HCT116 (cell line): ENCODE results near the gene FOXJ1. TPM values are rescaled to one million over a fixed set of nuclear protein-coding genes. Genes with fewer than 3 reads are reported as not detected.

ENCODE experiments used
- ATAC-seq: fragments of 200-7000 bp; cut with Tn5 transposase; 2 replicates; pipeline ENCODE4 v1.9.1; 2020; ENCODE audit warnings: mild to moderate bottlenecking, moderate library complexity
- BruUV-seq: library from RNA; stranded (reverse); fragments of 400-500 nt; replicated peaks from 2 replicates; lab custom pipeline; 2021; lab: Mats Ljungman, UMichigan
- CTCF ChIA-PET: fragments of 300-600 bp; sonication (Branson Sonifier 250); formaldehyde crosslinking; loops from one replicate; lab custom pipeline; 2021; ENCODE audit warnings: antibody characterized with exemption; lab: Charles Lee
- POLR2A ChIA-PET: fragments of 300-600, 350-600 bp; sonication (Branson Sonifier 250); formaldehyde crosslinking; loops from one replicate; lab custom pipeline; 2021; ENCODE audit warnings: antibody characterized with exemption; lab: Charles Lee
- RAD21 ChIA-PET, 2 experiments: fragments of 300-600 bp; sonication (Branson Sonifier 250); formaldehyde crosslinking; loops; one replicate each; lab custom pipeline; 2023; ENCODE audit warnings: low total read pairs in 2 of 2; ENCODE audit not compliant: uncharacterized antibody in 2 of 2, unreplicated experiment in 2 of 2, low non-redundant PET in 1 of 2; lab: Charles Lee
- DNase-seq: peaks from one replicate; pipeline ENCODE4 v3.0.0-alpha.2; 2010; ENCODE audit warnings: low read depth, low spot score
- H2AFZ ChIP-seq: fragments of 200-600 bp; shearing (Covaris generic), sonication (generic); 2 replicates; pipeline ENCODE4 v1.6.1; 2017; ENCODE audit warnings: low read depth, mixed run types, mixed read lengths, antibody characterized with exemption, low read length; ENCODE audit not compliant: poor library complexity, severe bottlenecking
- H3K27ac ChIP-seq: 2 replicates; pipeline ENCODE4 v1.5.1; 2012; ENCODE audit warnings: low read depth, low read length
- H3K27me3 ChIP-seq: fragments of 200-600 bp; sonication (generic); 2 replicates; pipeline ENCODE4 v1.6.1; 2016; ENCODE audit warnings: mixed run types, low read length, mixed read lengths; ENCODE audit not compliant: insufficient read depth
- H3K36me3 ChIP-seq, 2 experiments: fragments of 200-500 bp in 1 of 2; fragments of 200-600 bp in 1 of 2; sonication (Bioruptor generic) in 1 of 2; sonication (generic) in 1 of 2; 2 replicates each; pipeline versions ENCODE4 v1.5.1 to v1.6.1; 2014 to 2016; ENCODE audit warnings: low read length in 2 of 2, inconsistent platforms in 1 of 2, mixed read lengths in 1 of 2, mixed run types in 1 of 2; ENCODE audit not compliant: insufficient read depth in 2 of 2, control insufficient read depth in 1 of 2
- H3K4me1 ChIP-seq, 2 experiments: fragments of 200-600 bp in 1 of 2; sonication (generic) in 1 of 2; 2 replicates each; pipeline versions ENCODE4 v1.5.1 to v1.6.1; 2012 to 2017; ENCODE audit warnings: low read length in 2 of 2, inconsistent platforms in 1 of 2, mild to moderate bottlenecking in 1 of 2, mixed read lengths in 1 of 2, mixed run types in 1 of 2, moderate library complexity in 1 of 2; ENCODE audit not compliant: insufficient read depth in 2 of 2, control insufficient read depth in 1 of 2
- H3K4me2 ChIP-seq: fragments of 200-600 bp; sonication (generic); 2 replicates; pipeline ENCODE4 v1.6.1; 2017; ENCODE audit warnings: mixed run types, low read length, mixed read lengths
- H3K4me3 ChIP-seq, 2 experiments: fragments of 200-600 bp in 1 of 2; sonication (generic) in 1 of 2; replicated peaks in 1 of 2; 2 replicates each; pipeline ENCODE4 v1.5.1; 2011 to 2016; ENCODE audit warnings: low read length in 2 of 2, control low read depth in 1 of 2, low read depth in 1 of 2, mild to moderate bottlenecking in 1 of 2, mixed read lengths in 1 of 2, mixed run types in 1 of 2
- H3K79me2 ChIP-seq: fragments of 200-600 bp; sonication (generic); 2 replicates; pipeline ENCODE4 v1.6.1; 2017; ENCODE audit warnings: mild to moderate bottlenecking, mixed run types, low read length, moderate library complexity, mixed read lengths; ENCODE audit not compliant: insufficient read depth
- H3K9ac ChIP-seq: fragments of 200-600 bp; sonication (generic); 2 replicates; pipeline ENCODE4 v1.6.1; 2016; ENCODE audit warnings: low read length, mixed read lengths
- H3K9me2 ChIP-seq: fragments of 200-600 bp; sonication (generic), shearing (Covaris generic); 2 replicates; pipeline ENCODE4 v1.6.1; 2017; ENCODE audit warnings: mixed run types, mild to moderate bottlenecking, moderate library complexity; ENCODE audit not compliant: insufficient read depth
- H3K9me3 ChIP-seq, 2 experiments: fragments of 200-500 bp in 1 of 2; fragments of 200-600 bp in 1 of 2; sonication (Bioruptor generic) in 1 of 2; sonication (generic) in 1 of 2; 2 replicates each; pipeline ENCODE4 v1.6.1; 2014 to 2017; ENCODE audit warnings: low read length in 2 of 2, mixed read lengths in 2 of 2, inconsistent platforms in 1 of 2, low read depth in 1 of 2, mild to moderate bottlenecking in 1 of 2, mixed run types in 1 of 2, moderate library complexity in 1 of 2; ENCODE audit not compliant: control insufficient read depth in 1 of 2, insufficient read depth in 1 of 2
- H4K20me1 ChIP-seq: fragments of 200-600 bp; sonication (generic), shearing (Covaris generic); 2 replicates; pipeline ENCODE4 v1.6.1; 2017; ENCODE audit warnings: mixed run types, mild to moderate bottlenecking, moderate library complexity; ENCODE audit not compliant: insufficient read depth
- CBX3 ChIP-seq: IDR thresholded peaks from 2 replicates; pipeline ENCODE4 v1.6.1; 2012; ENCODE audit warnings: low read depth
- CEBPB ChIP-seq: IDR thresholded peaks from 2 replicates; pipeline ENCODE4 v1.6.1; 2012; ENCODE audit warnings: low read depth
- EGR1 ChIP-seq: IDR thresholded peaks from 2 replicates; pipeline ENCODE4 v1.6.1; 2012; ENCODE audit warnings: low read depth
- ELF1 ChIP-seq: IDR thresholded peaks from 2 replicates; pipeline ENCODE4 v1.6.1; 2012; ENCODE audit warnings: low read depth, borderline replicate concordance
- EZH2 ChIP-seq: fragments of 200-600 bp; sonication (generic); IDR thresholded peaks from 2 replicates; pipeline ENCODE4 v1.6.1; 2017; ENCODE audit warnings: antibody characterized with exemption, mixed run types
- FOSL1 ChIP-seq: IDR thresholded peaks from 2 replicates; pipeline ENCODE4 v1.6.1; 2012; ENCODE audit warnings: low read depth
- JUND ChIP-seq: IDR thresholded peaks from 2 replicates; pipeline ENCODE4 v1.6.1; 2012
- POLR2A ChIP-seq: IDR thresholded peaks from 2 replicates; pipeline ENCODE4 v1.7.0; 2011; ENCODE audit warnings: borderline replicate concordance; ENCODE audit not compliant: insufficient read depth, insufficient read length; ENCODE audit errors: extremely low read depth
- RAD21 ChIP-seq: IDR thresholded peaks from 2 replicates; pipeline ENCODE4 v1.6.1; 2012; ENCODE audit warnings: low read depth, mild to moderate bottlenecking
- SP1 ChIP-seq: IDR thresholded peaks from 2 replicates; pipeline ENCODE4 v1.6.1; 2012; ENCODE audit warnings: low read depth
- YY1 ChIP-seq: IDR thresholded peaks from 2 replicates; pipeline ENCODE4 v1.6.1; 2011; ENCODE audit warnings: low read length, low read depth, moderate library complexity, mild to moderate bottlenecking; ENCODE audit not compliant: insufficient replicate concordance; ENCODE audit errors: extremely low read depth
- ZFX ChIP-seq: fragments of 450-650 bp; IDR thresholded peaks from 2 replicates; pipeline ENCODE4 v1.6.1; 2017
- intact Hi-C: fragments of 100-400 bp; cut with micrococcal nuclease; formaldehyde crosslinking; loops from 2 replicates; pipeline ENCODE4 v1.10.0; 2022
- total RNA-seq: library from RNA; stranded (reverse); gene quantifications from one replicate; pipeline ENCODE4 v1.2.1, GENCODE V29; 2021; ENCODE audit not compliant: unreplicated experiment
- TF ChIP-seq, protein P1 (sequence below): IDR thresholded peaks from 2 replicates; pipeline ENCODE4 v1.6.1; 2012
- TF ChIP-seq, protein P2 (sequence below): IDR thresholded peaks from 2 replicates; pipeline ENCODE4 v1.6.1; 2011; ENCODE audit warnings: mild to moderate bottlenecking, low read length, moderate library complexity; ENCODE audit not compliant: insufficient replicate concordance; ENCODE audit errors: extremely low read depth
- TF ChIP-seq, protein P3 (sequence below): IDR thresholded peaks from 2 replicates; pipeline ENCODE4 v1.6.1; 2012
- TF ChIP-seq, protein P4 (sequence below): IDR thresholded peaks from 2 replicates; pipeline ENCODE4 v1.6.1; 2012; ENCODE audit warnings: low read depth

FOXJ1 gene
- total RNA-seq, 1 experiment from 2014 or later, result 0.61 TPM

DNA sequence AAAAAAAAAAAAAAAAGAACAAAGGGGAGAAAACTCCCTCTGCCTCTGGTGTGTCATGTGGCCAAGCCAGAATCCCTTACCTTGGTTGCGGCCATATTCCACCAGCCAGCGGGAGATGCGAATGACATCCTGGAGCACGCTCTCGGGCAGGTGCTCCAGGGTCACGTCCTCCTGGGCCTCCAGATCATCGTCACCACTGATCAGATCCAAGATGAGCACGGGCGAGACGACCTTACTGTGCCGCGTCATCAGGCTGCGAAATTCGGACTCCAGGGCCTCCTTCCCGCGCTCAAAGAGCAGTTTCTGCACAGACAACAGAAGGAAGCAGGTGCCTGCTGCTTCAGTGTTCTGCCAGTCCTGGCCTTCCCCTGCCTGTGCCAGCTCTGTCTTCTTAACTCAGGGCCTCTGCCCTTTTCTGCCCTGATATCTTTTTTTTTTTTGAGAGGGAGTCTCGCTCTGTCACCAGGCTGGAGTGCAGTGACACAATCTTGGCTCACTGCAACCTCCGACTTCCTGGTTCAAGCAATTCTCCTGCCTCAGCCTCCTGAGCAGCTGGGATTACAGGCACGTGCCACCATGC is 43.2 kb downstream of the FOXJ1 start:
- no peak for DNase-seq
- ChIA-PET POLR2A (no interaction called here), RAD21 (no interaction called here), CTCF (no interaction called here)
- BruUV-seq, result no TSS peak
- Histone ChIP-seq H2AFZ (no peak overlapping the region), H3K9ac (no peak overlapping the region), H3K27ac (no peak overlapping the region), H3K9me3 (no peaks in the 10 kb centered on the region), H4K20me1 (no peaks in the 10 kb centered on the region), H3K79me2 (peaks cover 17% of the 10 kb centered on the region), H3K4me2 (no peak overlapping the region), H3K4me3 (no peak overlapping the region), H3K9me2 (no peaks in the 10 kb centered on the region), H3K4me1 (peaks cover 17 to 29% of the 10 kb centered on the region in 2 experiments), H3K27me3 (no peaks in the 10 kb centered on the region), H3K36me3 (peaks cover 35 to 46% of the 10 kb centered on the region in 2 experiments)
- TF ChIP-seq ELF1, result no peak
- no peak for TF ChIP-seq EGR1
- TF ChIP-seq, protein P1, sequence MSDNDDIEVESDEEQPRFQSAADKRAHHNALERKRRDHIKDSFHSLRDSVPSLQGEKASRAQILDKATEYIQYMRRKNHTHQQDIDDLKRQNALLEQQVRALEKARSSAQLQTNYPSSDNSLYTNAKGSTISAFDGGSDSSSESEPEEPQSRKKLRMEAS, result no peak
- no peak for TF ChIP-seq EZH2
- no peak for TF ChIP-seq YY1
- no peak for TF ChIP-seq POLR2A
- TF ChIP-seq CBX3, result no peak
- no peak for TF ChIP-seq ZFX
- TF ChIP-seq SP1, result no peak
- no peak for TF ChIP-seq RAD21
- TF ChIP-seq, protein P2, sequence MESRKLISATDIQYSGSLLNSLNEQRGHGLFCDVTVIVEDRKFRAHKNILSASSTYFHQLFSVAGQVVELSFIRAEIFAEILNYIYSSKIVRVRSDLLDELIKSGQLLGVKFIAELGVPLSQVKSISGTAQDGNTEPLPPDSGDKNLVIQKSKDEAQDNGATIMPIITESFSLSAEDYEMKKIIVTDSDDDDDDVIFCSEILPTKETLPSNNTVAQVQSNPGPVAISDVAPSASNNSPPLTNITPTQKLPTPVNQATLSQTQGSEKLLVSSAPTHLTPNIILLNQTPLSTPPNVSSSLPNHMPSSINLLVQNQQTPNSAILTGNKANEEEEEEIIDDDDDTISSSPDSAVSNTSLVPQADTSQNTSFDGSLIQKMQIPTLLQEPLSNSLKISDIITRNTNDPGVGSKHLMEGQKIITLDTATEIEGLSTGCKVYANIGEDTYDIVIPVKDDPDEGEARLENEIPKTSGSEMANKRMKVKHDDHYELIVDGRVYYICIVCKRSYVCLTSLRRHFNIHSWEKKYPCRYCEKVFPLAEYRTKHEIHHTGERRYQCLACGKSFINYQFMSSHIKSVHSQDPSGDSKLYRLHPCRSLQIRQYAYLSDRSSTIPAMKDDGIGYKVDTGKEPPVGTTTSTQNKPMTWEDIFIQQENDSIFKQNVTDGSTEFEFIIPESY, result no peak
- TF ChIP-seq, protein P3, sequence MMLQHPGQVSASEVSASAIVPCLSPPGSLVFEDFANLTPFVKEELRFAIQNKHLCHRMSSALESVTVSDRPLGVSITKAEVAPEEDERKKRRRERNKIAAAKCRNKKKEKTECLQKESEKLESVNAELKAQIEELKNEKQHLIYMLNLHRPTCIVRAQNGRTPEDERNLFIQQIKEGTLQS, result no peak
- no peak for TF ChIP-seq JUND
- TF ChIP-seq, protein P4, sequence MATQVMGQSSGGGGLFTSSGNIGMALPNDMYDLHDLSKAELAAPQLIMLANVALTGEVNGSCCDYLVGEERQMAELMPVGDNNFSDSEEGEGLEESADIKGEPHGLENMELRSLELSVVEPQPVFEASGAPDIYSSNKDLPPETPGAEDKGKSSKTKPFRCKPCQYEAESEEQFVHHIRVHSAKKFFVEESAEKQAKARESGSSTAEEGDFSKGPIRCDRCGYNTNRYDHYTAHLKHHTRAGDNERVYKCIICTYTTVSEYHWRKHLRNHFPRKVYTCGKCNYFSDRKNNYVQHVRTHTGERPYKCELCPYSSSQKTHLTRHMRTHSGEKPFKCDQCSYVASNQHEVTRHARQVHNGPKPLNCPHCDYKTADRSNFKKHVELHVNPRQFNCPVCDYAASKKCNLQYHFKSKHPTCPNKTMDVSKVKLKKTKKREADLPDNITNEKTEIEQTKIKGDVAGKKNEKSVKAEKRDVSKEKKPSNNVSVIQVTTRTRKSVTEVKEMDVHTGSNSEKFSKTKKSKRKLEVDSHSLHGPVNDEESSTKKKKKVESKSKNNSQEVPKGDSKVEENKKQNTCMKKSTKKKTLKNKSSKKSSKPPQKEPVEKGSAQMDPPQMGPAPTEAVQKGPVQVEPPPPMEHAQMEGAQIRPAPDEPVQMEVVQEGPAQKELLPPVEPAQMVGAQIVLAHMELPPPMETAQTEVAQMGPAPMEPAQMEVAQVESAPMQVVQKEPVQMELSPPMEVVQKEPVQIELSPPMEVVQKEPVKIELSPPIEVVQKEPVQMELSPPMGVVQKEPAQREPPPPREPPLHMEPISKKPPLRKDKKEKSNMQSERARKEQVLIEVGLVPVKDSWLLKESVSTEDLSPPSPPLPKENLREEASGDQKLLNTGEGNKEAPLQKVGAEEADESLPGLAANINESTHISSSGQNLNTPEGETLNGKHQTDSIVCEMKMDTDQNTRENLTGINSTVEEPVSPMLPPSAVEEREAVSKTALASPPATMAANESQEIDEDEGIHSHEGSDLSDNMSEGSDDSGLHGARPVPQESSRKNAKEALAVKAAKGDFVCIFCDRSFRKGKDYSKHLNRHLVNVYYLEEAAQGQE, result no peak
- no peak for TF ChIP-seq CEBPB
- TF ChIP-seq FOSL1, result no peak
- ATAC-seq, result no peak
- intact Hi-C loops, result no loop called here
